HEK293 (cell line): ENCODE measurements around the gene PHTF1.
A peak's percentile ranks its signal among the peaks of the same experiment; 100 is the strongest.
"Not testable (repeated sequence)": the region's sequence is repeated elsewhere in the genome, so short reads cannot be mapped to it uniquely, and the experiment has no call there.

Source experiments
- CTCF ChIA-PET: fragments of 350-600 bp; formaldehyde crosslinking; extraction: SDS; loops from one replicate; lab custom pipeline; 2021; ENCODE audit warnings: antibody characterized with exemption; lab: Yijun Ruan, JAX
- POLR2A ChIA-PET: fragments of 300-600 bp; formaldehyde crosslinking; extraction: SDS; loops from one replicate; lab custom pipeline; 2020; ENCODE audit warnings: antibody characterized with exemption, inconsistent platforms; lab: Yijun Ruan, JAX
- H3K27ac ChIP-seq: fragments of 200-500 bp; sonication (Bioruptor generic); 2 replicates; pipeline ENCODE4 v1.5.1; 2014; ENCODE audit warnings: low read depth, low read length, control low read depth, inconsistent platforms; ENCODE audit errors: extremely low read depth
- H3K36me3 ChIP-seq, 2 experiments: fragments of 200-500 bp in 1 of 2; sonication (Bioruptor generic) in 1 of 2; 1 replicate in 1 of 2; 2 replicates in 1 of 2; pipeline ENCODE4 v1.5.1; 2014 to 2017; ENCODE audit warnings: inconsistent platforms in 2 of 2, low read length in 2 of 2; ENCODE audit not compliant: control insufficient read depth in 2 of 2, insufficient read depth in 1 of 2
- H3K4me1 ChIP-seq: fragments of 200-500 bp; sonication (Bioruptor generic); 2 replicates; pipeline ENCODE4 v1.5.1; 2014; ENCODE audit warnings: mild to moderate bottlenecking, low read length, inconsistent platforms; ENCODE audit not compliant: control insufficient read depth, insufficient read depth
- H3K4me3 ChIP-seq: 2 replicates; pipeline ENCODE4 v1.5.1; 2011; ENCODE audit warnings: low read depth, mild to moderate bottlenecking, control low read depth, low read length, moderate library complexity
- H3K9me3 ChIP-seq: fragments of 200-500 bp; sonication (Bioruptor generic); 2 replicates; pipeline ENCODE4 v1.5.1; 2014; ENCODE audit warnings: low read depth, low read length, inconsistent platforms; ENCODE audit not compliant: control insufficient read depth, insufficient read depth
- KLF16 ChIP-seq: fragments of 450-650 bp; formaldehyde crosslinking; IDR thresholded peaks from 2 replicates; pipeline ENCODE4 v1.5.1; 2017; ENCODE audit warnings: missing biosample characterization, missing genetic modification characterization
- MYNN ChIP-seq: fragments of 450-650 bp; formaldehyde crosslinking; IDR thresholded peaks from 2 replicates; pipeline ENCODE4 v1.5.1; 2016; ENCODE audit warnings: missing biosample characterization, missing genetic modification characterization, borderline replicate concordance
- REPIN1 ChIP-seq: fragments of 450-650 bp; formaldehyde crosslinking; IDR thresholded peaks from 2 replicates; pipeline ENCODE4 v1.5.1; 2017; ENCODE audit warnings: missing biosample characterization, missing genetic modification characterization, low read depth
- SCRT2 ChIP-seq: fragments of 450-650 bp; formaldehyde crosslinking; IDR thresholded peaks from 2 replicates; pipeline ENCODE4 v1.5.1; 2016; ENCODE audit warnings: missing biosample characterization, missing genetic modification characterization
- TCF7L2 ChIP-seq: IDR thresholded peaks from 2 replicates; pipeline ENCODE4 v1.6.1; 2011; ENCODE audit warnings: low read depth, mild to moderate bottlenecking, inconsistent platforms, low read length, moderate library complexity, borderline replicate concordance
- ZNF112 ChIP-seq: fragments of 450-650 bp; formaldehyde crosslinking; IDR thresholded peaks from 2 replicates; pipeline ENCODE4 v1.5.0; 2017; ENCODE audit warnings: missing biosample characterization, missing genetic modification characterization
- ZNF19 ChIP-seq: fragments of 450-650 bp; formaldehyde crosslinking; IDR thresholded peaks from 2 replicates; pipeline ENCODE4; 2016; ENCODE audit warnings: missing biosample characterization, missing genetic modification characterization, low read depth
- ZNF394 ChIP-seq: fragments of 450-650 bp; formaldehyde crosslinking; IDR thresholded peaks from 2 replicates; pipeline ENCODE4 v1.5.1; 2016; ENCODE audit warnings: missing biosample characterization, missing genetic modification characterization, mild to moderate bottlenecking, moderate library complexity, borderline replicate concordance
- ZNF558 ChIP-seq: fragments of 450-650 bp; formaldehyde crosslinking; IDR thresholded peaks from 2 replicates; pipeline ENCODE4 v1.5.1; 2016; ENCODE audit warnings: missing biosample characterization, missing genetic modification characterization
- ZNF585B ChIP-seq: fragments of 450-650 bp; formaldehyde crosslinking; IDR thresholded peaks from 2 replicates; pipeline ENCODE4 v1.5.1; 2016; ENCODE audit warnings: missing biosample characterization, missing genetic modification characterization
- ZNF677 ChIP-seq: fragments of 450-650 bp; IDR thresholded peaks from 2 replicates; pipeline ENCODE4 v1.5.0; 2018; ENCODE audit warnings: missing biosample characterization, mild to moderate bottlenecking, missing genetic modification characterization, moderate library complexity
- ZSCAN30 ChIP-seq: fragments of 450-650 bp; IDR thresholded peaks from 2 replicates; pipeline ENCODE4 v1.5.1; 2018; ENCODE audit warnings: missing biosample characterization, mild to moderate bottlenecking, missing genetic modification characterization, moderate library complexity
- TF ChIP-seq, protein P1 (sequence below): fragments of 450-650 bp; formaldehyde crosslinking; conservative IDR thresholded peaks from 2 replicates; pipeline ENCODE4 v1.5.1; 2016; ENCODE audit warnings: low read depth, missing biosample characterization, missing genetic modification characterization

The PHTF1 gene

GRCh38 chr1:113732802-113733201 lies 26.5 kb downstream of the PHTF1 start (continued):
- TF ChIP-seq, protein P1, sequence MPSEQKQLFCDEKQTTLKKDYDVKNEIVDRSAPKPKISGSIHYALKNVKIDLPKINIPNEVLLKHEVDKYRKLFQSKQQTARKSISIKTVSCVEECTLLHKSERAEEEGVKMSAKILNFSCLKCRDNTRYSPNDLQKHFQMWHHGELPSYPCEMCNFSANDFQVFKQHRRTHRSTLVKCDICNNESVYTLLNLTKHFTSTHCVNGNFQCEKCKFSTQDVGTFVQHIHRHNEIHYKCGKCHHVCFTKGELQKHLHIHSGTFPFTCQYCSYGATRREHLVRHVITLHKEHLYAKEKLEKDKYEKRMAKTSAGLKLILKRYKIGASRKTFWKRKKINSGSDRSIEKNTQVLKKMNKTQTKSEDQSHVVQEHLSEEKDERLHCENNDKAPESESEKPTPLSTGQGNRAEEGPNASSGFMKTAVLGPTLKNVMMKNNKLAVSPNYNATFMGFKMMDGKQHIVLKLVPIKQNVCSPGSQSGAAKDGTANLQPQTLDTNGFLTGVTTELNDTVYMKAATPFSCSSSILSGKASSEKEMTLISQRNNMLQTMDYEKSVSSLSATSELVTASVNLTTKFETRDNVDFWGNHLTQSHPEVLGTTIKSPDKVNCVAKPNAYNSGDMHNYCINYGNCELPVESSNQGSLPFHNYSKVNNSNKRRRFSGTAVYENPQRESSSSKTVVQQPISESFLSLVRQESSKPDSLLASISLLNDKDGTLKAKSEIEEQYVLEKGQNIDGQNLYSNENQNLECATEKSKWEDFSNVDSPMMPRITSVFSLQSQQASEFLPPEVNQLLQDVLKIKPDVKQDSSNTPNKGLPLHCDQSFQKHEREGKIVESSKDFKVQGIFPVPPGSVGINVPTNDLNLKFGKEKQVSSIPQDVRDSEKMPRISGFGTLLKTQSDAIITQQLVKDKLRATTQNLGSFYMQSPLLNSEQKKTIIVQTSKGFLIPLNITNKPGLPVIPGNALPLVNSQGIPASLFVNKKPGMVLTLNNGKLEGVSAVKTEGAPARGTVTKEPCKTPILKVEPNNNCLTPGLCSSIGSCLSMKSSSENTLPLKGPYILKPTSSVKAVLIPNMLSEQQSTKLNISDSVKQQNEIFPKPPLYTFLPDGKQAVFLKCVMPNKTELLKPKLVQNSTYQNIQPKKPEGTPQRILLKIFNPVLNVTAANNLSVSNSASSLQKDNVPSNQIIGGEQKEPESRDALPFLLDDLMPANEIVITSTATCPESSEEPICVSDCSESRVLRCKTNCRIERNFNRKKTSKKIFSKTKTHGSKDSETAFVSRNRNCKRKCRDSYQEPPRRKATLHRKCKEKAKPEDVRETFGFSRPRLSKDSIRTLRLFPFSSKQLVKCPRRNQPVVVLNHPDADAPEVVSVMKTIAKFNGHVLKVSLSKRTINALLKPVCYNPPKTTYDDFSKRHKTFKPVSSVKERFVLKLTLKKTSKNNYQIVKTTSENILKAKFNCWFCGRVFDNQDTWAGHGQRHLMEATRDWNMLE (tag by site-specific recombination): no peak
- no peak for TF ChIP-seq REPIN1 (tag by site-specific recombination)
- no peak for TF ChIP-seq ZNF112 (tag by site-specific recombination)
- TF ChIP-seq ZNF558 (tag by site-specific recombination): no peak
- TF ChIP-seq ZSCAN30 (tag by site-specific recombination): no peak
- no peak for TF ChIP-seq ZNF19

- no peak for TF ChIP-seq ZNF394
- no peak for TF ChIP-seq KLF16 (tag by site-specific recombination)
- TF ChIP-seq TCF7L2: no peak
- no peak for TF ChIP-seq ZNF677
- no peak for TF ChIP-seq MYNN (tag by site-specific recombination)
- no peak for TF ChIP-seq SCRT2
- H3K4me3 ChIP-seq: no peak overlapping the region
- H3K4me1 ChIP-seq: no peaks in the 10 kb centered on the region
- no peak overlapping the region for H3K27ac ChIP-seq
- ChIA-PET POLR2A (no interaction called here), CTCF (no interaction called here)
- no peaks in the 10 kb centered on the region for H3K9me3 ChIP-seq
- H3K36me3 ChIP-seq: peaks cover 12 to 67% of the 10 kb centered on the region in 2 experiments; a peak in 2 of 3 replicates
Observed at GRCh38 chr1:113721010-113721409, 38.3 kb downstream of the PHTF1 start.

GRCh38 chr1:113718621-113719020 lies 40.7 kb downstream of the PHTF1 start:
- H3K27ac ChIP-seq, H3K9me3 ChIP-seq, POLR2A ChIA-PET, H3K4me3 ChIP-seq, H3K4me1 ChIP-seq: not testable (repeated sequence)
- peak; percentile 99 for TF ChIP-seq ZNF585B
- CTCF ChIA-PET: interaction anchor here (0.6 kb wide), 1 partner anchor 241 kb away, joined by 3 read pairs; no protein-coding TSS in a partner anchor
- H3K36me3 ChIP-seq: peaks cover 6 to 63% of the 10 kb centered on the region in 2 experiments; a peak in 2 of 3 replicates

DNA sequence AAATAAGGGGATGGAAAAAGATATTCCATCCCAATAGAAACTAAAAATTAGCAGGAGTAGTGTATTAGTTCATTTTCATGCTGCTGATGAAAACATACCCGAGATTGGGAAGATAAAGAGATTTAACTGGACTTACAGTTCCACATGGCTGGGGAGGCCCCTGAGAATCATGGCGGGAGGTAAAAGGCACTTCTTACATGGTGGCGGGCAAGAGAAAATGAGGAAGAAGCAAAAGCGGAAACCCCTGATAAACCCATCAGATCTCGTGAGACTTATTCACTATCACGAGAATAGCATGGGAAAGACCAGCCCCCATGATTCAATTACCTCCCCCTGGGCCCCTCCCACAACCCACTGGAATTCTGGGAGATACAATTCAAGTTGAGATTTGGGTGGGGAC lies 41.8 kb downstream of the PHTF1 start:
- H3K4me1 ChIP-seq, H3K9me3 ChIP-seq, H3K27ac ChIP-seq, H3K4me3 ChIP-seq, POLR2A ChIA-PET: not testable (repeated sequence)
- H3K36me3 ChIP-seq: peaks cover 6 to 61% of the 10 kb centered on the region in 2 experiments; a peak in 2 of 3 replicates
- CTCF ChIA-PET: interaction anchor here (0.7 kb wide), 1 partner anchor 144 kb away, joined by 3 read pairs; no protein-coding TSS in a partner anchor
